OCI-LY1 (cell line): ENCODE measurements around the gene RAD51B.

ENCODE experiments used
- EZH2 ChIP-seq: fragments of 200-600 bp; sonication (generic), shearing (Covaris generic); IDR thresholded peaks from 2 replicates; pipeline ENCODE4 v1.8.0; 2017; ENCODE audit warnings: borderline replicate concordance, mixed run types, mild to moderate bottlenecking, antibody characterized with exemption, low read length, moderate library complexity, mixed read lengths
- TF ChIP-seq, protein P1 (sequence below): fragments of 200-600 bp; sonication (generic), shearing (Covaris generic); IDR thresholded peaks from 2 replicates; pipeline ENCODE4 v1.5.1; 2017; ENCODE audit warnings: mild to moderate bottlenecking, antibody characterized with exemption, low read length, moderate library complexity, mixed read lengths

DNA sequence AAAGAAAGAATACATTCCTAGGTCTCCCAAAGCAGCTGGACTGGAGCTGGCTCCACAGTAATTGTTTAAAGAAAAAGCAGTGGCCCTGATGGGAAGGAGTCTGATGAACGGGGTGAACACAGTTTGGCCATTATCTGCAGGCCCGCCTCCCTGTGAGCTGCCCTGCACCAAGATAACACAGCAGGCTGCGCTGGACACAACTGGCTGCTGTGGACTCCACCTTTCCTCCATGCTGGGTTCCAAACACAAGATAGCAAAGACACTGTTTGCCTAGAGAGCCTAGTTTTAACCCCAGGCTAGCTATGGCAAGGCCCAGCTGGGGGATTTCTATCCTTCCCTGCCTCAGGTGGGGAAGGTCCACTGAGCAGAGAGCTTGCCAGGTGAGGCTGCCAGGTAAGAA, 938.7 kb downstream of the RAD51B start:
- TF ChIP-seq, protein P1, sequence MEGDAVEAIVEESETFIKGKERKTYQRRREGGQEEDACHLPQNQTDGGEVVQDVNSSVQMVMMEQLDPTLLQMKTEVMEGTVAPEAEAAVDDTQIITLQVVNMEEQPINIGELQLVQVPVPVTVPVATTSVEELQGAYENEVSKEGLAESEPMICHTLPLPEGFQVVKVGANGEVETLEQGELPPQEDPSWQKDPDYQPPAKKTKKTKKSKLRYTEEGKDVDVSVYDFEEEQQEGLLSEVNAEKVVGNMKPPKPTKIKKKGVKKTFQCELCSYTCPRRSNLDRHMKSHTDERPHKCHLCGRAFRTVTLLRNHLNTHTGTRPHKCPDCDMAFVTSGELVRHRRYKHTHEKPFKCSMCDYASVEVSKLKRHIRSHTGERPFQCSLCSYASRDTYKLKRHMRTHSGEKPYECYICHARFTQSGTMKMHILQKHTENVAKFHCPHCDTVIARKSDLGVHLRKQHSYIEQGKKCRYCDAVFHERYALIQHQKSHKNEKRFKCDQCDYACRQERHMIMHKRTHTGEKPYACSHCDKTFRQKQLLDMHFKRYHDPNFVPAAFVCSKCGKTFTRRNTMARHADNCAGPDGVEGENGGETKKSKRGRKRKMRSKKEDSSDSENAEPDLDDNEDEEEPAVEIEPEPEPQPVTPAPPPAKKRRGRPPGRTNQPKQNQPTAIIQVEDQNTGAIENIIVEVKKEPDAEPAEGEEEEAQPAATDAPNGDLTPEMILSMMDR, result no peak
- TF ChIP-seq EZH2, result no peak
